HepG2 (cell line): ENCODE results near the gene L3MBTL4. TPM values are rescaled to one million over a fixed set of nuclear protein-coding genes. Genes with fewer than 3 reads are reported as not detected.

ENCODE experiments used
- CREB1 ChIP-seq, 2 experiments: fragments of 450-650 bp in 1 of 2; IDR thresholded peaks; 2 replicates each; pipeline ENCODE4 v1.6.1; 2016 to 2017; ENCODE audit warnings: control low read depth in 1 of 2, mild to moderate bottlenecking in 1 of 2, missing compliant biosample characterization in 1 of 2, missing genetic modification characterization in 1 of 2
- SYNCRIP ChIP-seq: fragments of 200-400 bp; formaldehyde crosslinking; IDR thresholded peaks from 2 replicates; pipeline ENCODE4 v1.6.1; 2018; ENCODE audit warnings: mild to moderate bottlenecking, low read depth, low read length; ENCODE audit not compliant: insufficient read depth
- ZNF121 ChIP-seq: sonication (generic); formaldehyde crosslinking; IDR thresholded peaks from 2 replicates; pipeline ENCODE4 v1.5.0; 2020; ENCODE audit warnings: mild to moderate bottlenecking, missing genetic modification reagents
- ZNF136 ChIP-seq: sonication (generic); formaldehyde crosslinking; IDR thresholded peaks from 2 replicates; pipeline ENCODE4 v1.8.1; 2022; ENCODE audit warnings: low read depth, mild to moderate bottlenecking, moderate library complexity, missing genetic modification reagents
- ZNF383 ChIP-seq: sonication (generic); formaldehyde crosslinking; IDR thresholded peaks from 2 replicates; pipeline ENCODE4 v1.4.0; 2020; ENCODE audit warnings: missing genetic modification reagents, mild to moderate bottlenecking, borderline replicate concordance
- ZNF556 ChIP-seq: sonication (generic); formaldehyde crosslinking; IDR thresholded peaks from 2 replicates; pipeline ENCODE4 v1.4.0; 2020; ENCODE audit warnings: mild to moderate bottlenecking, missing genetic modification reagents, borderline replicate concordance
- ZNF660 ChIP-seq: sonication (generic); formaldehyde crosslinking; IDR thresholded peaks from 2 replicates; pipeline ENCODE4 v1.5.1; 2020; ENCODE audit warnings: mild to moderate bottlenecking, low read depth, missing genetic modification reagents, borderline replicate concordance
- polyA plus RNA-seq, 8 experiments: library from polyadenylated mRNA; depleted of rRNA in 3 of 8; stranded (reverse) in 7 of 8; unstranded in 1 of 8; fragments of >200 nt; fragmentation: Illumina TruSeq in 4 of 8; extraction: Trizol in 4 of 8; gene quantifications; 2 replicates each; pipeline versions ENCODE4 v1.2.1 to v1.2.3, GENCODE V29; 2011 to 2016; ENCODE audit warnings: low read depth in 4 of 8, missing spikeins in 1 of 8, mixed read lengths in 1 of 8; ENCODE audit not compliant: insufficient read depth in 1 of 8
- total RNA-seq, 5 experiments: library from RNA; depleted of rRNA; stranded (reverse); fragments of >200 nt; fragmentation: Illumina TruSeq; extraction: Trizol; gene quantifications; 2 replicates each; pipeline ENCODE4 v1.2.3, GENCODE V29; 2016; ENCODE audit warnings: low read depth in 1 of 5
- TF ChIP-seq, protein P1 (sequence below): sonication (generic); formaldehyde crosslinking; IDR thresholded peaks from 2 replicates; pipeline ENCODE4 v1.4.0; 2020; ENCODE audit warnings: mild to moderate bottlenecking, missing genetic modification reagents
- TF ChIP-seq, protein P2 (sequence below): sonication (generic); formaldehyde crosslinking; IDR thresholded peaks from 2 replicates; pipeline ENCODE4 v1.5.0; 2020; ENCODE audit warnings: missing genetic modification reagents
- TF ChIP-seq, protein P3 (sequence below): sonication (generic); formaldehyde crosslinking; IDR thresholded peaks from 2 replicates; pipeline ENCODE4 v1.4.0; 2020; ENCODE audit warnings: missing genetic modification reagents, borderline replicate concordance
- TF ChIP-seq, protein P4 (sequence below): IDR thresholded peaks from 2 replicates; pipeline ENCODE4 v1.6.1; 2016; ENCODE audit warnings: missing biosample characterization, missing genetic modification reagents, low read depth
- TF ChIP-seq, protein P5 (sequence below): sonication (generic); formaldehyde crosslinking; IDR thresholded peaks from 2 replicates; pipeline ENCODE4 v1.9.0; 2021; ENCODE audit warnings: missing genetic modification reagents, borderline replicate concordance

L3MBTL4 gene
- total and polyA plus RNA-seq, 2 of the 13 experiments (the other 11 are each of a cell fraction or from before 2014, with no cell fraction given) = 10.8 to 13.3 TPM

DNA sequence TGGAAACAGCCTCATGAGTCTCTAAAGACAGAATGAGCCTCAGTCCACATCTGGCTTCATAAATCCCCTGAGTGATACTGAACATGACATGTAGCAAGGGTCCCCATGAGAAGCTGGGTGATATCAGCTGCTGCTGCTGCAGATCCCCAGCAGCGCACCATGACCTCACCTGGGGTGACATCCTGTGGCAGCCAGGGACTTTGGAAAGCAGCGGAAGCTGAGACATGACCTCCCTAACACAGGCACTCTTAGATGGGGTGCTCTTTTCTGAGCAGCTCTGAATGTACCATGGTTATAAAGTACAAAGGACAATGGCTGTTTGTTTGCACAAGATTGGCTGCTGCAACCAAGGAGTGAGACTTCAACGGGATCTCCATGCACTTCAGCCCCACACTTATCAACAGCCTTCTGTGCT lies 444.7 kb downstream of the L3MBTL4 start (continued):
- TF ChIP-seq, protein P1, sequence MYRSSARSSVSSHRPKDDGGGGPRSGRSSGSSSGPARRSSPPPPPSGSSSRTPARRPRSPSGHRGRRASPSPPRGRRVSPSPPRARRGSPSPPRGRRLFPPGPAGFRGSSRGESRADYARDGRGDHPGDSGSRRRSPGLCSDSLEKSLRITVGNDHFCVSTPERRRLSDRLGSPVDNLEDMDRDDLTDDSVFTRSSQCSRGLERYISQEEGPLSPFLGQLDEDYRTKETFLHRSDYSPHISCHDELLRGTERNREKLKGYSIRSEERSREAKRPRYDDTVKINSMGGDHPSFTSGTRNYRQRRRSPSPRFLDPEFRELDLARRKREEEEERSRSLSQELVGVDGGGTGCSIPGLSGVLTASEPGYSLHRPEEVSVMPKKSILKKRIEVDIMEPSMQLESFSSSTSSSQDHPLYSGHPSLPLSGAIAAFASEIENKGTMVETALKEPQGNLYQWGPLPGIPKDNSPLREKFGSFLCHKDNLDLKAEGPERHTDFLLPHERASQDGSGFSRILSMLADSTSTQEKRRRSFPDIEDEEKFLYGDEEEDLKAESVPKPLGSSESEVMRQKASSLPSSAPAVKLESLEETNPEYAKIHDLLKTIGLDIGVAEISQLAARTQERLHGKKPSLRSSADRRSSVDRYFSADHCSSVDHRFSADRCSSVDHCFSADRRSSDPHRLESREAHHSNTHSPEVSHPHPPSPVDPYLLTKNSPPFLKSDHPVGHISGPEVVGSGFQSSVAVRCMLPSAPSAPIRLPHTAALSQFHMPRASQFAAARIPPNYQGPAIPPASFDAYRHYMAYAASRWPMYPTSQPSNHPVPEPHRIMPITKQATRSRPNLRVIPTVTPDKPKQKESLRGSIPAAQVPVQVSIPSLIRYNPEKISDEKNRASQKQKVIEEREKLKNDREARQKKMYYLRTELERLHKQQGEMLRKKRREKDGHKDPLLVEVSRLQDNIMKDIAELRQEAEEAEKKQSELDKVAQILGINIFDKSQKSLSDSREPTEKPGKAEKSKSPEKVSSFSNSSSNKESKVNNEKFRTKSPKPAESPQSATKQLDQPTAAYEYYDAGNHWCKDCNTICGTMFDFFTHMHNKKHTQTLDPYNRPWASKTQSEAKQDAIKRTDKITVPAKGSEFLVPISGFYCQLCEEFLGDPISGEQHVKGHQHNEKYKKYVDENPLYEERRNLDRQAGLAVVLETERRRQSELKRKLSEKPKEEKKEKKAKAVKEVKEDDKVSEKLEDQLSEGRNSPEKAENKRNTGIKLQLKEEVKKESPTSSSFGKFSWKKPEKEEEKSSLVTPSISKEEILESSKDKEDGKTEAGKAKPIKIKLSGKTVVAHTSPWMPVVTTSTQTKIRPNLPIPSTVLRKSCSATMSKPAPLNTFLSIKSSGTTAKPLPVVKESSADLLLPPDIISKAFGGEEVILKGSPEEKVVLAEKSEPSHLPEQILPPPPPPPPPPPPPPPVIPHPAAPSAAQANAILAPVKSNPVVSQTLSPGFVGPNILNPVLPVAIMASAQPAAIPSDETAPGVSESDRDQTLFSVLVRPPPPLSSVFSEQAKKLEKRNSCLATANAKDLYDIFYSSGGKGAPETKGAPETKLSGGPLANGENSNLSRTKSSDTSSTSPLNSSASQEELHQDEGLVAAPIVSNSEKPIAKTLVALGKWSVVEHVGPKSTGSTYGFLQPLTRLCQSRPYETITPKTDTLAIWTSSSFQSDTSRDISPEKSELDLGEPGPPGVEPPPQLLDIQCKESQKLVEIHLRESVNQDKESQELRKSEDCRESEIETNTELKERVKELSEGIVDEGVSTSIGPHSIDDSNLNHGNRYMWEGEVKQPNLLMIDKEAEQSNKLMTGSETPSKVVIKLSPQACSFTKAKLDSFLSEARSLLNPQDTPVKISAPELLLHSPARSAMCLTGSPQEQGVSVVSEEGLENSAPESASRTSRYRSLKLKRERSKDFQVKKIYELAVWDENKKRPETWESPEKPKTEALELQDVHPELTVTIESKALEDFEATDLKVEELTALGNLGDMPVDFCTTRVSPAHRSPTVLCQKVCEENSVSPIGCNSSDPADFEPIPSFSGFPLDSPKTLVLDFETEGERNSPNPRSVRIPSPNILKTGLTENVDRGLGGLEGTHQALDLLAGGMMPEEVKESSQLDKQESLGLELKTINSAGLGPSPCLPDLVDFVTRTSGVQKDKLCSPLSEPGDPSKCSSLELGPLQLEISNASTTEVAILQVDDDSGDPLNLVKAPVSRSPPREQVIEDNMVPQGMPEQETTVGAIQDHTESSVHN = no peak
- TF ChIP-seq, protein P2, sequence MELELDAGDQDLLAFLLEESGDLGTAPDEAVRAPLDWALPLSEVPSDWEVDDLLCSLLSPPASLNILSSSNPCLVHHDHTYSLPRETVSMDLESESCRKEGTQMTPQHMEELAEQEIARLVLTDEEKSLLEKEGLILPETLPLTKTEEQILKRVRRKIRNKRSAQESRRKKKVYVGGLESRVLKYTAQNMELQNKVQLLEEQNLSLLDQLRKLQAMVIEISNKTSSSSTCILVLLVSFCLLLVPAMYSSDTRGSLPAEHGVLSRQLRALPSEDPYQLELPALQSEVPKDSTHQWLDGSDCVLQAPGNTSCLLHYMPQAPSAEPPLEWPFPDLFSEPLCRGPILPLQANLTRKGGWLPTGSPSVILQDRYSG = no peak
- TF ChIP-seq ZNF121 (CRISPR knock-in tag) (no peak), ZNF383 (CRISPR knock-in tag) (no peak), CREB1 (IDR thresholded peaks at IDR 0.05) (no peak), CREB1 (CRISPR knock-in tag; IDR thresholded peaks at IDR 0.05) (peak; percentile 60; the same call in 1 of the 2 replicates), SYNCRIP (no peak), ZNF136 (CRISPR knock-in tag) (no peak), ZNF660 (CRISPR knock-in tag) (no peak), ZNF556 (CRISPR knock-in tag) (peak; percentile 88; the same call in 1 of the 2 replicates)
- TF ChIP-seq, protein P3, sequence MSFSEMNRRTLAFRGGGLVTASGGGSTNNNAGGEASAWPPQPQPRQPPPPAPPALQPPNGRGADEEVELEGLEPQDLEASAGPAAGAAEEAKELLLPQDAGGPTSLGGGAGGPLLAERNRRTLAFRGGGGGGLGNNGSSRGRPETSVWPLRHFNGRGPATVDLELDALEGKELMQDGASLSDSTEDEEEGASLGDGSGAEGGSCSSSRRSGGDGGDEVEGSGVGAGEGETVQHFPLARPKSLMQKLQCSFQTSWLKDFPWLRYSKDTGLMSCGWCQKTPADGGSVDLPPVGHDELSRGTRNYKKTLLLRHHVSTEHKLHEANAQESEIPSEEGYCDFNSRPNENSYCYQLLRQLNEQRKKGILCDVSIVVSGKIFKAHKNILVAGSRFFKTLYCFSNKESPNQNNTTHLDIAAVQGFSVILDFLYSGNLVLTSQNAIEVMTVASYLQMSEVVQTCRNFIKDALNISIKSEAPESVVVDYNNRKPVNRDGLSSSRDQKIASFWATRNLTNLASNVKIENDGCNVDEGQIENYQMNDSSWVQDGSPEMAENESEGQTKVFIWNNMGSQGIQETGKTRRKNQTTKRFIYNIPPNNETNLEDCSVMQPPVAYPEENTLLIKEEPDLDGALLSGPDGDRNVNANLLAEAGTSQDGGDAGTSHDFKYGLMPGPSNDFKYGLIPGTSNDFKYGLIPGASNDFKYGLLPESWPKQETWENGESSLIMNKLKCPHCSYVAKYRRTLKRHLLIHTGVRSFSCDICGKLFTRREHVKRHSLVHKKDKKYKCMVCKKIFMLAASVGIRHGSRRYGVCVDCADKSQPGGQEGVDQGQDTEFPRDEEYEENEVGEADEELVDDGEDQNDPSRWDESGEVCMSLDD (CRISPR knock-in tag) = peak; percentile 85; the same call in 1 of the 2 replicates
- TF ChIP-seq, protein P4, sequence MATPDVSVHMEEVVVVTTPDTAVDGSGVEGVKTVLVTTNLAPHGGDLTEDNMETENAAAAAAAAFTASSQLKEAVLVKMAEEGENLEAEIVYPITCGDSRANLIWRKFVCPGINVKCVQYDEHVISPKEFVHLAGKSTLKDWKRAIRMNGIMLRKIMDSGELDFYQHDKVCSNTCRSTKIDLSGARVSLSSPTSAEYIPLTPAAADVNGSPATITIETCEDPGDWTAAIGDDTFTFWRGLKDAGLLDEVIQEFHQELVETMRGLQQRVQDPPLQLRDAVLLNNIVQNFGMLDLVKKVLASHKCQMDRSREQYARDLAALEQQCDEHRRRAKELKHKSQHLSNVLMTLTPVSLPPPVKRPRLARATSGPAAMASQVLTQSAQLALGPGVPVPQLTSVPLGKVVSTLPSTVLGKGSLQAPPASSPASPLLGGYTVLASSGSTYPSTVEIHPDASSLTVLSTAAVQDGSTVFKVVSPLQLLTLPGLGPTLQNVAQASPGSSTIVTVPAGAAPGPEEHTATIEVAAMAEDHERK = no peak
- TF ChIP-seq, protein P5, sequence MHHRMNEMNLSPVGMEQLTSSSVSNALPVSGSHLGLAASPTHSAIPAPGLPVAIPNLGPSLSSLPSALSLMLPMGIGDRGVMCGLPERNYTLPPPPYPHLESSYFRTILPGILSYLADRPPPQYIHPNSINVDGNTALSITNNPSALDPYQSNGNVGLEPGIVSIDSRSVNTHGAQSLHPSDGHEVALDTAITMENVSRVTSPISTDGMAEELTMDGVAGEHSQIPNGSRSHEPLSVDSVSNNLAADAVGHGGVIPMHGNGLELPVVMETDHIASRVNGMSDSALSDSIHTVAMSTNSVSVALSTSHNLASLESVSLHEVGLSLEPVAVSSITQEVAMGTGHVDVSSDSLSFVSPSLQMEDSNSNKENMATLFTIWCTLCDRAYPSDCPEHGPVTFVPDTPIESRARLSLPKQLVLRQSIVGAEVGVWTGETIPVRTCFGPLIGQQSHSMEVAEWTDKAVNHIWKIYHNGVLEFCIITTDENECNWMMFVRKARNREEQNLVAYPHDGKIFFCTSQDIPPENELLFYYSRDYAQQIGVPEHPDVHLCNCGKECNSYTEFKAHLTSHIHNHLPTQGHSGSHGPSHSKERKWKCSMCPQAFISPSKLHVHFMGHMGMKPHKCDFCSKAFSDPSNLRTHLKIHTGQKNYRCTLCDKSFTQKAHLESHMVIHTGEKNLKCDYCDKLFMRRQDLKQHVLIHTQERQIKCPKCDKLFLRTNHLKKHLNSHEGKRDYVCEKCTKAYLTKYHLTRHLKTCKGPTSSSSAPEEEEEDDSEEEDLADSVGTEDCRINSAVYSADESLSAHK (CRISPR knock-in tag) = no peak
